ENCODE measurements around the gene NCBP3. TPM values are rescaled to one million over a fixed set of nuclear protein-coding genes. Genes with fewer than 3 reads are reported as not detected.
A peak's percentile ranks its signal among the peaks of the same experiment; 100 is the strongest.

Gene NCBP3
- total and polyA plus RNA-seq, 2 of the 4 experiments (the other 2 are of a cell fraction): 10.8 to 13.5 TPM

DNA sequence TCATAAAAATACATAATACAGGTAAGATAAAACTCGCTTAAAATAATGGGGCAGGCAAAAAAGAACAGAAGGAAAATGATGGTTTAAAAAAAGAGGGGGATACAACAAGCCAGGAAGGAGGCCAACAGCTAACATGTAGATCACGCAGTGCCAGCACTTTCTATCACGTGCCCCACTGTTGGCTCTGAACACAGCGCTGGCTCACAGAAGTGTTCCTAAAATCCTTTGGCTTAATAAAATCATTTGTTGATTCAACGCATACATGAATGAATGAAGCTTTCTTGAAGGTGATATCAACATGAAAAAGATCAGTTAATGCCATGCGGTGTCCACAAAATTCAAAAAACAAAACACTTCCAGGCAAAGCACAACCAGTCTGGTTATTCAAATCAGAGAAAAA, 53.6 kb downstream of the NCBP3 start:
- Histone ChIP-seq H3K27me3 (ENCODE audit: control insufficient read depth, insufficient read depth, low read length) (no peaks in the 10 kb centered on the region), H2BK15ac (ENCODE audit: low read depth, low read length) (no peak overlapping the region; the same call in 2 of the 3 replicates), H3K9ac (ENCODE audit: low read depth, low read length) (no peak overlapping the region), H3K9me1 (ENCODE audit: insufficient read depth, low read length) (peaks cover 8% of the 10 kb centered on the region), H2BK120ac (ENCODE audit: low read depth, low read length) (peak overlapping the region; percentile 56; the same call in 1 of the 2 replicates), H2AK9ac (replicated peaks; ENCODE audit: low read depth, low read length, poor library complexity) (no peak overlapping the region), H3K9me3 (ENCODE audit: control insufficient read depth, insufficient read depth, low read length) (no peaks in the 10 kb centered on the region), H3K56ac (ENCODE audit: extremely low read depth, insufficient read depth, low read length) (no peak overlapping the region), H2BK20ac (ENCODE audit: low read depth, low read length) (peak overlapping the region; percentile 66), H3K14ac (replicated peaks; ENCODE audit: low read depth, low read length) (no peak overlapping the region), H4K5ac (ENCODE audit: low read depth, low read length) (no peak overlapping the region), H2AK5ac (ENCODE audit: low read depth, low read length) (peak overlapping the region; percentile 11; the same call in 1 of the 2 replicates), H3K36me3 (ENCODE audit: control insufficient read depth, insufficient read depth, low read length) (no peaks in the 10 kb centered on the region), H3K4me1 (ENCODE audit: control insufficient read depth, insufficient read depth, low read length) (peaks cover 9% of the 10 kb centered on the region), H3K27ac (ENCODE audit: insufficient read depth, low read length) (no peak overlapping the region), H2BK5ac (ENCODE audit: low read depth, low read length, poor library complexity, severe bottlenecking) (no peak overlapping the region), H3K18ac (ENCODE audit: low read depth, low read length) (no peak overlapping the region), H2AFZ (replicated peaks; ENCODE audit: low read length, poor library complexity) (no peak overlapping the region), H3K79me1 (ENCODE audit: low read depth in 1 of 2, low read length in 2 of 2) (no peaks in the 10 kb centered on the region), H4K20me1 (ENCODE audit: insufficient read depth, low read length) (no peaks in the 10 kb centered on the region), H3K23ac (ENCODE audit: low read depth, low read length) (no peak overlapping the region), H4K91ac (ENCODE audit: insufficient read depth, low read depth, low read length) (peak overlapping the region; percentile 21; the same call in 1 of the 2 replicates), H3K4me2 (ENCODE audit: low read depth, low read length) (no peak overlapping the region), H4K8ac (ENCODE audit: low read depth in 2 of 2, low read length in 2 of 2) (no peak overlapping the region), H3K4ac (ENCODE audit: low read depth, low read length) (no peak overlapping the region), H3K4me3 (ENCODE audit: insufficient read depth, low read depth, low read length) (no peak overlapping the region)
- in situ Hi-C loops (cut with MboI; ENCODE audit: low sequenced_read_pairs): no loop called here
- dilution Hi-C loops (cut with HindIII; ENCODE audit: low sequenced_read_pairs, unreplicated experiment): no loop called here
- no TSS peak for BruUV-seq (replicated peaks)
- ATAC-seq (ENCODE audit: low read depth) (no peak), DNase-seq (no peak)
- ChIA-PET POLR2A (ENCODE audit: unreplicated experiment) (no interaction called here), CTCF (interaction anchor here (0.6 kb wide), 1 partner anchor 10 kb away, joined by 3 read pairs; no protein-coding TSS in a partner anchor)
- intact Hi-C loops (cut with micrococcal nuclease): no loop called here
- TF ChIP-seq BHLHE40 (IDR thresholded peaks at IDR 0.05; ENCODE audit: low read depth, low read length) (no peak), POLR2A (IDR thresholded peaks at IDR 0.05; ENCODE audit: low read depth, low read length) (0 out of 2 replicates have a peak, but pooled peaks have one; percentile 27), MAFK (IDR thresholded peaks at IDR 0.05; ENCODE audit: low read depth, low read length) (no peak)
- no CpG with 5 or more reads among the region's 6 CpGs for whole genome bisulfite sequencing, 2 experiments (ENCODE audit: extremely low coverage in 2 of 2, insufficient read length in 1 of 2)

Data from IMR-90 (cell line).